Measurements from ENCODE around the gene FIGN. TPM values are rescaled to one million over a fixed set of nuclear protein-coding genes. Genes with fewer than 3 reads are reported as not detected.

The FIGN gene
- total RNA-seq, 1 experiment from 2014 or later = 1.5 TPM

- Histone ChIP-seq H3F3A (ENCODE audit: low read length, unreplicated experiment) (no peaks in the 10 kb centered on the region), H3K27ac (ENCODE audit: low read length) (no peak overlapping the region), H3K9me3 (ENCODE audit: low read length) (no peaks in the 10 kb centered on the region), H3K4me1 (ENCODE audit: insufficient read depth, low read length) (no peaks in the 10 kb centered on the region), H4K20me1 (ENCODE audit: low read length) (no peaks in the 10 kb centered on the region), H3K4me3 (ENCODE audit: low read length) (no peak overlapping the region), H2AFZ (ENCODE audit: low read length) (no peak overlapping the region), H3K27me3 (ENCODE audit: low read length) (no peaks in the 10 kb centered on the region), H3K9ac (ENCODE audit: low read length) (no peak overlapping the region), H3K9me2 (replicated peaks; ENCODE audit: low read length) (no peaks in the 10 kb centered on the region), H3K4me2 (ENCODE audit: low read length) (no peak overlapping the region), H3K79me2 (ENCODE audit: low read length) (no peaks in the 10 kb centered on the region), H3K36me3 (ENCODE audit: low read depth, low read length) (no peaks in the 10 kb centered on the region)
- POLR2A ChIA-PET (ENCODE audit: unreplicated experiment) = no interaction called here
- ATAC-seq = no peak
- no peak for DNase-seq
- BruUV-seq (replicated peaks) = no TSS peak
- CTCF ChIA-PET = no interaction called here
- intact Hi-C loops (cut with micrococcal nuclease) = no loop called here
- TF ChIP-seq, protein P1, sequence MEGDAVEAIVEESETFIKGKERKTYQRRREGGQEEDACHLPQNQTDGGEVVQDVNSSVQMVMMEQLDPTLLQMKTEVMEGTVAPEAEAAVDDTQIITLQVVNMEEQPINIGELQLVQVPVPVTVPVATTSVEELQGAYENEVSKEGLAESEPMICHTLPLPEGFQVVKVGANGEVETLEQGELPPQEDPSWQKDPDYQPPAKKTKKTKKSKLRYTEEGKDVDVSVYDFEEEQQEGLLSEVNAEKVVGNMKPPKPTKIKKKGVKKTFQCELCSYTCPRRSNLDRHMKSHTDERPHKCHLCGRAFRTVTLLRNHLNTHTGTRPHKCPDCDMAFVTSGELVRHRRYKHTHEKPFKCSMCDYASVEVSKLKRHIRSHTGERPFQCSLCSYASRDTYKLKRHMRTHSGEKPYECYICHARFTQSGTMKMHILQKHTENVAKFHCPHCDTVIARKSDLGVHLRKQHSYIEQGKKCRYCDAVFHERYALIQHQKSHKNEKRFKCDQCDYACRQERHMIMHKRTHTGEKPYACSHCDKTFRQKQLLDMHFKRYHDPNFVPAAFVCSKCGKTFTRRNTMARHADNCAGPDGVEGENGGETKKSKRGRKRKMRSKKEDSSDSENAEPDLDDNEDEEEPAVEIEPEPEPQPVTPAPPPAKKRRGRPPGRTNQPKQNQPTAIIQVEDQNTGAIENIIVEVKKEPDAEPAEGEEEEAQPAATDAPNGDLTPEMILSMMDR (conservative IDR thresholded peaks at IDR 0.05; ENCODE audit: low read depth, low read length) = no peak
- no peak for TF ChIP-seq EZH2 (IDR thresholded peaks at IDR 0.05; ENCODE audit: low read length, unreplicated experiment)
- no peak for TF ChIP-seq EZH2phosphoT487 (IDR thresholded peaks at IDR 0.05; ENCODE audit: borderline replicate concordance, low read length)
Measured at GRCh38 chr2:163548970-163549369, 186.8 kb downstream of the FIGN start.
